ENCODE measurements around the gene PTPN12. TPM values are rescaled to one million over a fixed set of nuclear protein-coding genes. Genes with fewer than 3 reads are reported as not detected.
"Not testable (repeated sequence)": the region's sequence is repeated elsewhere in the genome, so short reads cannot be mapped to it uniquely, and the experiment has no call there.

The PTPN12 gene
- polyA plus RNA-seq, 1 donor from 2014 or later = 4.8 TPM

- H3K27me3 Mint-ChIP-seq = no peaks in the 10 kb centered on the region
- peaks cover 0 to 1% (median 0%) of the 10 kb centered on the region in 3 donors for H3K4me1 Mint-ChIP-seq
- H3K36me3 Mint-ChIP-seq = peaks cover 4% of the 10 kb centered on the region
- no peak overlapping the region for H3K27ac Mint-ChIP-seq
- H3K9me3 Mint-ChIP-seq = no peaks in the 10 kb centered on the region
- H3K4me3 Mint-ChIP-seq = no peak overlapping the region
These were observed 42.7 kb downstream of the PTPN12 start for GRCh38 chr7:77579797-77580196.

- Mint-ChIP-seq H3K27ac (no peak overlapping the region), H3K36me3 (peaks cover 3% of the 10 kb centered on the region), H3K4me1 (no peaks in the 10 kb centered on the region), H3K27me3 (no peaks in the 10 kb centered on the region), H3K9me3 (no peaks in the 10 kb centered on the region), H3K4me3 (no peak overlapping the region)
These were observed 43.8 kb downstream of the PTPN12 start for GRCh38 chr7:77580762-77581350.

GRCh38 chr7:77587272-77587671, 50.2 kb downstream of the PTPN12 start:
- H3K9me3 Mint-ChIP-seq = no peaks in the 10 kb centered on the region
- no peaks in the 10 kb centered on the region for H3K4me1 Mint-ChIP-seq
- H3K27me3 Mint-ChIP-seq = no peaks in the 10 kb centered on the region
- H3K36me3 Mint-ChIP-seq = peaks cover 9% of the 10 kb centered on the region
- H3K4me3 Mint-ChIP-seq = no peak overlapping the region
- no peak overlapping the region for H3K27ac Mint-ChIP-seq

DNA sequence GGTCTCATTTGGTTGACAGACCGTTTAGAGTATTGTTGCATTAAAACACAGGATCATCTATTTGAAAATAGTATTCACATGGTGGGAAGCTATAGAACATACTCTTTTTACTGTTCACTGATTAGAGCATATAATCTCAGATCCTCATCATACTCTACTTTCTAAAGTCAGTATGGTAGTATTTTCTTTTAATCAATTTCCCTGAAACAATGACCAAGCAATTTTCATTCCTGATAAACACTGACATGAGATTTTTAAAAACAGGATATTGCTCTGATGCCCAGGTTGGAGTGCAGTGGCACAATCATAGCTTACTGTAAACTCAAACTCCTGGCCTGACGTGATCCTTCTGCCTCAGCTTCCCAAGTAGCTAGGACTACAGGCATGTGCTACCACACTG, 63.9 kb downstream of the PTPN12 start:
- Mint-ChIP-seq H3K4me1 (peaks cover 0 to 1% (median 0%) of the 10 kb centered on the region in 3 donors), H3K27ac (no peak overlapping the region), H3K36me3 (peaks cover 12% of the 10 kb centered on the region), H3K27me3 (no peaks in the 10 kb centered on the region), H3K4me3 (no peak overlapping the region), H3K9me3 (no peaks in the 10 kb centered on the region)

DNA sequence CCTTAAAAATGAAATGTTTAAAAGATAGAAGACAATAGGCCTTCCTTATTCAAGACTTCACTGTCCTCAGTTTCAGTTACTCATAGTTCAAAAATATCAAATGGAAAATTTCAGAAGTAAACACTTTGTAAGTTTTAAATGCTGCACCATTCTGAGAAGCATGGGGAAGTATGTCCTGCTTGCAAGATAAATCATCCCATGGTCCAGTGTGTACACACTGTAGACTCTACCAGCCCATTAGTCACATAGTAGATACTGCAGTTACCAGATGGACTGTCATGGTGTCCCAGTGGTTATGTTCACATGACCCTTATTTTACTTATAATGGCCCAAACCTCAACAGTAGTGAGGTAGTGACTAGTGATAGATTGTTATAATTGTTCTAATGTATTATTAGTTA, 69.5 kb downstream of the PTPN12 start:
- Mint-ChIP-seq H3K4me3 (no peak overlapping the region), H3K36me3 (peaks cover 6% of the 10 kb centered on the region), H3K4me1 (peaks cover 0 to 1% (median 0%) of the 10 kb centered on the region in 3 donors), H3K27ac (peak overlapping the region in 1 of 3 donors; percentile 39), H3K27me3 (no peaks in the 10 kb centered on the region), H3K9me3 (no peaks in the 10 kb centered on the region)

- H3K27ac Mint-ChIP-seq = no peak overlapping the region
- H3K4me3 Mint-ChIP-seq = no peak overlapping the region
- no peaks in the 10 kb centered on the region for H3K4me1 Mint-ChIP-seq
- H3K27me3 Mint-ChIP-seq = no peaks in the 10 kb centered on the region
- H3K9me3 Mint-ChIP-seq = no peaks in the 10 kb centered on the region
- H3K36me3 Mint-ChIP-seq = peaks cover 5% of the 10 kb centered on the region
These were observed 82.2 kb downstream of the PTPN12 start for GRCh38 chr7:77619314-77619713.

DNA sequence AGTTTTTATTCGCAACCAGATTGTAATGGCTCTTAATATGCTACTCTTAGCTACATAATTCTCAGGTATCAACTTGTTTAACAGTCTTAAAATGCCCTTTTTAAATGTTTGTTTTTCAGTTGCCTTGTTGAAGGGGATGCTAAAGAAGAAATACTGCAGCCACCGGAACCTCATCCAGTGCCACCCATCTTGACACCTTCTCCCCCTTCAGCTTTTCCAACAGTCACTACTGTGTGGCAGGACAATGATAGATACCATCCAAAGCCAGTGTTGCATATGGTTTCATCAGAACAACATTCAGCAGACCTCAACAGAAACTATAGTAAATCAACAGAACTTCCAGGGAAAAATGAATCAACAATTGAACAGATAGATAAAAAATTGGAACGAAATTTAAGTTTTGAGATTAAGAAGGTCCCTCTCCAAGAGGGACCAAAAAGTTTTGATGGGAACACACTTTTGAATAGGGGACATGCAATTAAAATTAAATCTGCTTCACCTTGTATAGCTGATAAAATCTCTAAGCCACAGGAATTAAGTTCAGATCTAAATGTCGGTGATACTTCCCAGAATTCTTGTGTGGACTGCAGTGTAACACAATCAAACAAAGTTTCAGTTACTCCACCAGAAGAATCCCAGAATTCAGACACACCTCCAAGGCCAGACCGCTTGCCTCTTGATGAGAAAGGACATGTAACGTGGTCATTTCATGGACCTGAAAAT, 89.7 kb downstream of the PTPN12 start:
- H3K4me1 Mint-ChIP-seq = peaks cover 0 to 1% (median 0%) of the 10 kb centered on the region in 3 donors

GRCh38 chr7:77627309-77627676, 90.2 kb downstream of the PTPN12 start:
- Mint-ChIP-seq H3K27ac (no peak overlapping the region), H3K4me1 (peaks cover 0 to 1% (median 0%) of the 10 kb centered on the region in 3 donors), H3K36me3 (peaks cover 2% of the 10 kb centered on the region), H3K9me3 (no peaks in the 10 kb centered on the region), H3K4me3 (no peak overlapping the region), H3K27me3 (no peaks in the 10 kb centered on the region)

More for the DNA sequence above, 89.7 kb downstream of the PTPN12 start:
- peak overlapping the region in 1 of 3 donors; percentile 59 for H3K27ac Mint-ChIP-seq
- no peak overlapping the region for H3K4me3 Mint-ChIP-seq
- peaks cover 2% of the 10 kb centered on the region for H3K36me3 Mint-ChIP-seq
- no peaks in the 10 kb centered on the region for H3K9me3 Mint-ChIP-seq
- no peaks in the 10 kb centered on the region for H3K27me3 Mint-ChIP-seq

- Mint-ChIP-seq H3K4me1 (peaks cover 0 to 1% (median 0%) of the 10 kb centered on the region in 3 donors), H3K27ac (no peak overlapping the region), H3K36me3 (no peaks in the 10 kb centered on the region), H3K27me3 (no peaks in the 10 kb centered on the region), H3K9me3 (no peaks in the 10 kb centered on the region), H3K4me3 (no peak overlapping the region)
These were observed 92.7 kb downstream of the PTPN12 start for GRCh38 chr7:77629797-77630196.

GRCh38 chr7:77631820-77632219, 94.7 kb downstream of the PTPN12 start:
- Mint-ChIP-seq H3K27ac (no peak overlapping the region), H3K9me3 (no peaks in the 10 kb centered on the region), H3K4me1 (no peaks in the 10 kb centered on the region), H3K36me3 (no peaks in the 10 kb centered on the region), H3K4me3 (no peak overlapping the region), H3K27me3 (no peaks in the 10 kb centered on the region)

DNA sequence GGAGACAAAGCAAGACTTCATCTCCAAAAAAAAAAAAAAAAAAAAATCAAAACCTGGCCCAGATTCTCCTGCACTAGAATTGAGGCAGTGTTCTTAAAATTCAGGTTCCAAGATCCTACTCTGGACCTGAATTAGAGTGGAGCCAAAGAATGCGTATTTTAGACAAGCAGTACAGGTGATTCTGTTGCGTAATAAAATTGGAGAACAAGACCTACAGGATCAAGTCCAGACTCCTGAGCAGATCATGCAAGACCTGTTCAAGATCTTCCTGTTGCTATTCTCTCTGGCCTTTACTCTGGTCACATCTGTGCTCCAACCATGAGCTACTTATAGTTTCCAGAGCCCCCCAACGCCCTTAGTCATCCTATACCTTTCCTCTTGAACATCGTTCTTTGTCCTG, 107.7 kb downstream of the PTPN12 start:
- no peaks in the 10 kb centered on the region for H3K27me3 Mint-ChIP-seq
- peaks cover 6% of the 10 kb centered on the region for H3K36me3 Mint-ChIP-seq
- H3K9me3 Mint-ChIP-seq = no peaks in the 10 kb centered on the region
- H3K4me3 Mint-ChIP-seq = no peak overlapping the region
- H3K27ac Mint-ChIP-seq = peak overlapping the region in 1 of 3 donors; percentile 71
- H3K4me1 Mint-ChIP-seq = no peaks in the 10 kb centered on the region

GRCh38 chr7:77648742-77649338, 111.7 kb downstream of the PTPN12 start:
- Mint-ChIP-seq H3K4me1 (peaks cover 0 to 1% (median 0%) of the 10 kb centered on the region in 3 donors), H3K36me3 (peaks cover 6% of the 10 kb centered on the region), H3K27me3 (no peaks in the 10 kb centered on the region), H3K4me3 (no peak overlapping the region), H3K27ac (no peak overlapping the region), H3K9me3 (no peaks in the 10 kb centered on the region)

GRCh38 chr7:77649716-77650349, 112.7 kb downstream of the PTPN12 start:
- no peak overlapping the region for H3K4me3 Mint-ChIP-seq
- peaks cover 0 to 1% (median 0%) of the 10 kb centered on the region in 3 donors for H3K4me1 Mint-ChIP-seq
- H3K27me3 Mint-ChIP-seq = no peaks in the 10 kb centered on the region
- no peaks in the 10 kb centered on the region for H3K9me3 Mint-ChIP-seq
- no peak overlapping the region for H3K27ac Mint-ChIP-seq
- H3K36me3 Mint-ChIP-seq = no peaks in the 10 kb centered on the region

DNA sequence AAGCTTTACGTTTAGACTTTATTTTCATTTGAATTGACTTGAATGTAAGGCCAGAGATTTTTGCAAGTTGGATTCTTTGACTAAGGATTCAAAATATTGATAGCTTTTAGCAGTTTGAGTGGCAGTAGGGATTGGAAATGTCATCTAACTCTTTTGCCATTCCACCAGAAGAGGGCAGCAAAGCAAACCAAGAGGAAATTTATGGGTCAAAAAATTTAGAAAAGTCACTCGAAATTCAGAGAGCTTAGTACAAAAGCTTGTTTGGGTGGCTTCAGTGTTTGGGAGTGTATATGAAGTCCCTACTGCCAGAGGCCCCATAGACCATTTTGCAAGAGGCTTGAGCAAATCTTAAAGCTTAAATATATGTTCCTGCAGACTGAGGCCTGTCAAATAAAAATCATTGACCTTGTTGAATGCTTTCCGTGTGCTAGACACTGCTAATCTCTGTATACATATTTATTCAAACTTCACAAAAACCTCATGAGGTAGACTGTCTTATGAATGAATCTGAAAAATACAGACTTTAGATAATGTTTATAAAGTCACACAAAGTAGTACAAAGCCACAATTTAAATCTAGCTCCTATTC, 114.6 kb downstream of the PTPN12 start:
- no peaks in the 10 kb centered on the region for H3K36me3 Mint-ChIP-seq
- no peak overlapping the region for H3K27ac Mint-ChIP-seq
- peaks cover 0 to 1% (median 0%) of the 10 kb centered on the region in 3 donors for H3K4me1 Mint-ChIP-seq
- no peaks in the 10 kb centered on the region for H3K9me3 Mint-ChIP-seq
- no peaks in the 10 kb centered on the region for H3K27me3 Mint-ChIP-seq
- no peak overlapping the region for H3K4me3 Mint-ChIP-seq

- H3K9me3 Mint-ChIP-seq, H3K36me3 Mint-ChIP-seq, H3K27ac Mint-ChIP-seq, H3K27me3 Mint-ChIP-seq, H3K4me1 Mint-ChIP-seq, H3K4me3 Mint-ChIP-seq: not testable (repeated sequence)
These were observed 115.7 kb downstream of the PTPN12 start for GRCh38 chr7:77652826-77653225.
